Measurements from ENCODE around the gene CAPN9.

The CAPN9 gene

DNA sequence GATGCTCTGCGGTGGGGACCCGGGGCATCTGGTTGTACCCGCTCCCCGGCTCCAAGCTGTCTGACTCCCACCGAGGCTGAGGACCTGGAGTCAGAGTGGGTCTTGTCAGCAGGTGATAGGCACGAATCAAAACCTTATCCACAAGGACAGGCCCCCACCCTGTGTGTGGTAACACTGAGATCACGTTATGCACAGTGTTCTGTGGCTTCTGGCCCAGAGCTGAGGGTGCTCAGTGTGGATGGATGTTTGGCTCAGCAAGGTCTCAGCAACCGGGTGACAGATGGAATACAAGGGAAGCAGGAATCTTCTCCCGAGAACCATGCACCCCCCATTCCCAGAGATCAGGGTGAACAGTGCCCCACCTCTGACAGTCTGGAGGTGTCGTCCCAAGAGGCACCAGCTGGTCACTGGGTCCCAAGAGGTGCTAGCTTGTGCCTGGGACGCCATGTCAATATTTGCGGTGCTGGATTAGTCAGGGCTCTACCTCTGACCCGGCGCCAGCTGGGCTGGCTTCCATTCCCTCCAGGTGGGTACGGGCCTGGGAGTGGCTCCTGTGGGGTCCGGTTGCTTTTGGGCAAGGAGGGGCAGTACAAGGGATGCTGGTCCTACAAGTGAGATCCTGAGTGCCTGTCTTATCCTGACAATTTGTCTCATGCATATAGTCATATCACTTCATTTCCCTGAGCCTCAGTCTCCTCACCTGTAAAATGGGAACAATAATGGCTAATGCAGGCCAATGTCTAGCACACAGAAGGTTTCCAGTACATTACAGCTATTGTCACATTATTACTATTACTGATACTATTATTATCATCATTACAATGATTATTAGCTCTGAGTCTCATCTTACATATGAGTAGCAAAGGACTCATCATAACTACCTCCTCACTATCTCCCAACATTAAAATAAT is 957 bp downstream of the CAPN9 start:
- in situ Hi-C loops (cut with MboI; ENCODE audit: low sequenced_read_pairs, unreplicated experiment), result no loop called here
- TF ChIP-seq, protein P1, sequence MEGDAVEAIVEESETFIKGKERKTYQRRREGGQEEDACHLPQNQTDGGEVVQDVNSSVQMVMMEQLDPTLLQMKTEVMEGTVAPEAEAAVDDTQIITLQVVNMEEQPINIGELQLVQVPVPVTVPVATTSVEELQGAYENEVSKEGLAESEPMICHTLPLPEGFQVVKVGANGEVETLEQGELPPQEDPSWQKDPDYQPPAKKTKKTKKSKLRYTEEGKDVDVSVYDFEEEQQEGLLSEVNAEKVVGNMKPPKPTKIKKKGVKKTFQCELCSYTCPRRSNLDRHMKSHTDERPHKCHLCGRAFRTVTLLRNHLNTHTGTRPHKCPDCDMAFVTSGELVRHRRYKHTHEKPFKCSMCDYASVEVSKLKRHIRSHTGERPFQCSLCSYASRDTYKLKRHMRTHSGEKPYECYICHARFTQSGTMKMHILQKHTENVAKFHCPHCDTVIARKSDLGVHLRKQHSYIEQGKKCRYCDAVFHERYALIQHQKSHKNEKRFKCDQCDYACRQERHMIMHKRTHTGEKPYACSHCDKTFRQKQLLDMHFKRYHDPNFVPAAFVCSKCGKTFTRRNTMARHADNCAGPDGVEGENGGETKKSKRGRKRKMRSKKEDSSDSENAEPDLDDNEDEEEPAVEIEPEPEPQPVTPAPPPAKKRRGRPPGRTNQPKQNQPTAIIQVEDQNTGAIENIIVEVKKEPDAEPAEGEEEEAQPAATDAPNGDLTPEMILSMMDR (IDR thresholded peaks at IDR 0.05; ENCODE audit: borderline replicate concordance, control extremely low read depth, extremely low read depth, insufficient read depth, missing control alignments), result no peak
- DNase-seq (ENCODE audit: low spot score), result no peak

DNA sequence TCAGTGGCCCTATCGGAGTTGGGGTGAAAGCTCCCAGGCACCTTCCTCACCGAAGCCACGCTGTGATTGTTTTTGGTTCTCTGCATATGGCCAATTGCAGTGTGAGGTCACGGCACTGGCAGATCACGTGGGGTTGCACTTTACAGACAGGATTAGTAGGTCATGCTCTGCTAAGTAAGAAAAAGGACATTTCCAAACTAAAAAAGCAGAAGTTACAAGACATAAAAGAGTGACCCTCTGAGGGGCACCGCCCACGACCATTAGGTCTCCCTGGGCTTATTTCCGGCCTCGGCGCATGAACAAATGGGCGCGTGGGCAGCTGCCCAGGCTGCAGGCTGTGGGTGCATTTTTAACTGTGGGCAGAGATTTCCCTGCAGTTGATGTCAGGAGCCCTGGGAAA is 2.0 kb downstream of the CAPN9 start:
- peak; percentile 56 for DNase-seq (ENCODE audit: low spot score)
- TF ChIP-seq, protein P1 (IDR thresholded peaks at IDR 0.05; ENCODE audit: borderline replicate concordance, control extremely low read depth, extremely low read depth, insufficient read depth, missing control alignments), result no peak
- in situ Hi-C loops (cut with MboI; ENCODE audit: low sequenced_read_pairs, unreplicated experiment), result no loop called here

- TF ChIP-seq, protein P1 (IDR thresholded peaks at IDR 0.05; ENCODE audit: borderline replicate concordance, control extremely low read depth, extremely low read depth, insufficient read depth, missing control alignments), result no peak
- no peak for DNase-seq (ENCODE audit: low spot score)
- in situ Hi-C loops (cut with MboI; ENCODE audit: low sequenced_read_pairs, unreplicated experiment), result no loop called here
Measured at GRCh38 chr1:230749635-230750034, 2.4 kb downstream of the CAPN9 start.

DNA sequence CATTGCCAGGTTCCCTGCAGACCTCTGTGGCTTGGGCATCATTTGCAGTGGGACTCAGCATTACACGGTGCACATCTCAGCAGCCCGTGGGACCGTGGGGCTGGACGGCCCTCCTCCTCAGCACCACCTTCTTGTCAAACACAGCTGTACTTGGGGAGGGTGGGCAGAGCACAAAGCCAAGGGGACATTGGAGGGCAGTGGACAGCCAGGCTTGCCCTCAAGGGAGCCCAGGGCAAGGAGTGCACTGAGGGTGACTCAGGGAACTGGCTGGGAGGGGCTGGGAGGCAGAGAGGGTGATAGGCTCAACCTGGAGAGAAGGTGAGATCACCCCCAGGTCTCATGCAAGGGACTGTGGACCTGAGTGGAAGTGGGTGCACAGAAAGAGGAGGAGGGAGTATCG is 3.4 kb downstream of the CAPN9 start:
- TF ChIP-seq, protein P1 (IDR thresholded peaks at IDR 0.05; ENCODE audit: borderline replicate concordance, control extremely low read depth, extremely low read depth, insufficient read depth, missing control alignments), result no peak
- in situ Hi-C loops (cut with MboI; ENCODE audit: low sequenced_read_pairs, unreplicated experiment), result no loop called here
- DNase-seq (ENCODE audit: low spot score), result no peak

DNA sequence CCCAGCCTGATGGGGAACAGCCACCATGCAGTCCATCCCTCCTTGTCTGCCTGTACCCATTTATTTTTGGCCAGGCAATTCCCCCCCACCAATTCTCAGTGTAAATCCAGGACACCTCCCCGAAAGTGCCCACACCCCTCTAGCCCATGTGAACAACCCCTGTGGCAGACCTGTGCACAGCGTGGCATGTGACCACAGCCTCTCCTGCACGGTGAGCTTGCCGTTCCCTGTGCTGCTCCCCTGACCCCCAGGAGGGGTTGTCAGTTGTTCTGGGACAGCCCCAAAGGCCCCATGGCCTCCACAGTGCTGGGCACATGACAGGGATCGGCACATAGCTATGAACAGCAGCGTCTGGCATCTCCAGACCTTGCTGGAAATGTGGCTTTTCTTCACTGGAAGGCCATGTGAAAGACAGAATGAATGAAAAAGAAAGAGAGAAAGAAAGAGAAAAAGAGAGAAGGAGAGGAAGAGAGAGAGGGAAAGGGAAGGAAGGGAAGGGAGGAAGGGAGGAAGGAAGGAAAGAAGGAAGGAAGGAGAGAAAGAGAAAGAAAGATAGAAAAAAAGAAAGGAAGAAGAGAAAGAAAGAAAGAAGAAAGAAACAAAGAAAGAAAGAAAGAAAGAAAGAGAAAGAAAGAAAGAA is 3.9 kb downstream of the CAPN9 start:
- in situ Hi-C loops (cut with MboI; ENCODE audit: low sequenced_read_pairs, unreplicated experiment), result no loop called here
- TF ChIP-seq, protein P1 (IDR thresholded peaks at IDR 0.05; ENCODE audit: borderline replicate concordance, control extremely low read depth, extremely low read depth, insufficient read depth, missing control alignments), result no peak
- no peak for DNase-seq (ENCODE audit: low spot score)

GRCh38 chr1:230752407-230752806 is 5.2 kb downstream of the CAPN9 start:
- no peak for DNase-seq (ENCODE audit: low spot score)
- TF ChIP-seq, protein P1 (IDR thresholded peaks at IDR 0.05; ENCODE audit: borderline replicate concordance, control extremely low read depth, extremely low read depth, insufficient read depth, missing control alignments), result no peak
- in situ Hi-C loops (cut with MboI; ENCODE audit: low sequenced_read_pairs, unreplicated experiment), result no loop called here

Measured in GM13976 (cell line).